ENCODE results near the gene DCTPP1. TPM values are rescaled to one million over a fixed set of nuclear protein-coding genes. Genes with fewer than 3 reads are reported as not detected.

Gene DCTPP1
- total and polyA plus RNA-seq, 9 of the 15 experiments (the other 6 are each of a cell fraction or from before 2014, with no cell fraction given) = 45.0 to 132 (median 80.6) TPM

DNA sequence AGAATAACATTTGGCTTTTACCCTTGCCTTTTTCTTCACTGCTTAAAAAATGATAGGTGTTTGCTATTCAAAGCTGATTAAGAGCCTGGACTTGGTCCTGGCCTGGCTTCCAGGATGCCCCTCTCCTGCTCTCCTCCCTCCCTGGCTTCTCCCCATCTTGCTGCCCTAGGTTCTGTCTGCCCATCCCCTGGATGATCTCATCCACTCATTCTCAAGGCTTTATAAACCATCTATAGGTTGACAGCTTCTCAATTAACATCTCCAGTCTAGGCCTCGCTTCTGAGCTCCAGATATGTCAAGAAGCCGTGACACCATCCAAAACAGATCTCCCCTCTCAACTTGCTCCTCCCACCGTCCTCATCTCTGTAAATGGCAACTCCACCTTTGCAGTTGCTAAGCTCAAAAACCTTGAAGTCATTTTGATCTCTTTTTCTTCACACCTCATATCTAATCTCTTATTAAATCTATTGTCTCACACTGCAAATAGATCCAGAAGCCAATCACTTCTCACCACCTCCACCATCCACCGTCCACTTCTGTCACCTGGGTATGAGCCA, 13.7 kb downstream of the DCTPP1 start:
- BruUV-seq (replicated peaks) = no TSS peak
- no peaks in the 10 kb centered on the region for H4K20me1 ChIP-seq (replicated peaks; ENCODE audit: control insufficient read depth, insufficient read depth, low read length)

DNA sequence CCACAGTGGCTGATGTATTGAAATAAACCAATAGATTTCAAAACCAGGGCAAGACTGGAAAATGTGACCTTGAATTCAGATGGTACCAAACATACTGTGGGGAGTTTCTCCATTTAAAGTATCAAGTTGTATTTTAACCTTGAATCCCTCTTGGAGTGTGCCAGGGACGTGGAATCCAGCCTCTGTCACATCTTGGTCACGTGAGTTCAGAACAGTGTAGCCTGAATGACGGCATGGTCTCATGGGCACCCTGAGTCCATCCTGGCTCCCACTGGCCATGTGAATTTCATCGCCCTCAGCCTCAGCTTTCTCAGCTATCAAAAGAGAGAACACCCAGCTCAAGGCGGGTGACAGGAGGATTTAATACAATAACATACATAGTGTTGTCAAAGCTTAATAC, 15.7 kb downstream of the DCTPP1 start:
- H3K4me2 ChIP-seq (ENCODE audit: insufficient read depth, low read length) = no peak overlapping the region
- no peaks in the 10 kb centered on the region for H4K20me1 ChIP-seq (replicated peaks; ENCODE audit: control insufficient read depth, insufficient read depth, low read length)
- no TSS peak for BruUV-seq (replicated peaks)
- 88% methylated on average over 5 of the region's 5 CpGs for WGBS (ENCODE audit: insufficient coverage, low coverage, missing lambda C conversion rate)
- peaks cover 31% of the 10 kb centered on the region for H3K79me2 ChIP-seq (ENCODE audit: control insufficient read depth, insufficient read depth, low read length)
- peaks cover 71% of the 10 kb centered on the region for H3K36me3 ChIP-seq (ENCODE audit: control insufficient read depth, insufficient read depth, low read length)
- H3K27ac ChIP-seq (ENCODE audit: extremely low read depth, low read depth, low read length) = 0 out of 3 replicates have a peak overlapping the region, but pooled peaks have one; percentile 16
- H3K9me3 ChIP-seq (replicated peaks; ENCODE audit: control insufficient read depth, insufficient read depth, low read depth, low read length) = no peaks in the 10 kb centered on the region
- intact Hi-C loops (cut with micrococcal nuclease) = no loop called here
- FAIRE-seq (no peak), ATAC-seq (no peak), DNase-seq (ENCODE audit: extremely low read depth in 1 of 4, low spot score in 3 of 4) (no peak)
- H2AFZ ChIP-seq (ENCODE audit: low read depth, low read length) = no peak overlapping the region
- in situ Hi-C loops (cut with MboI) = no loop called here
- ChIA-PET POLR2A (interaction anchor here (0.6 kb wide), 2 partner anchors 280 to 347 kb away, joined by 3 read pairs; no protein-coding TSS in a partner anchor), CTCF (ENCODE audit: low intra/inter-chr PET ratio) (no interaction called here)
- H3K9ac ChIP-seq (ENCODE audit: insufficient read depth in 1 of 2, low read depth in 2 of 2, low read length in 2 of 2) = no peak overlapping the region
- no peaks in the 10 kb centered on the region for H3K27me3 ChIP-seq (ENCODE audit: control insufficient read depth in 2 of 2, insufficient read depth in 2 of 2, low read length in 2 of 2)
- H3K4me3 ChIP-seq = no peak overlapping the region
- no peaks in the 10 kb centered on the region for H3K9me1 ChIP-seq (ENCODE audit: control insufficient read depth, insufficient read depth, low read length)
- H3K4me1 ChIP-seq (replicated peaks in 1 of 2; ENCODE audit: control insufficient read depth in 2 of 2, insufficient read depth in 2 of 2, low read length in 2 of 2) = peaks cover 3 to 6% of the 10 kb centered on the region in 2 experiments; a peak in 4 of 5 replicates
- TF ChIP-seq PTRF (tag; IDR thresholded peaks at IDR 0.05) (no peak), KLF13 (tag; IDR thresholded peaks at IDR 0.05; ENCODE audit: borderline replicate concordance, low read depth) (no peak), OTX1 (CRISPR knock-in tag; IDR thresholded peaks at IDR 0.05) (no peak), ZNF586 (CRISPR knock-in tag; conservative IDR thresholded peaks at IDR 0.05) (no peak), NR1H2 (CRISPR knock-in tag; IDR thresholded peaks at IDR 0.05) (no peak)
- TF ChIP-seq, protein P1, sequence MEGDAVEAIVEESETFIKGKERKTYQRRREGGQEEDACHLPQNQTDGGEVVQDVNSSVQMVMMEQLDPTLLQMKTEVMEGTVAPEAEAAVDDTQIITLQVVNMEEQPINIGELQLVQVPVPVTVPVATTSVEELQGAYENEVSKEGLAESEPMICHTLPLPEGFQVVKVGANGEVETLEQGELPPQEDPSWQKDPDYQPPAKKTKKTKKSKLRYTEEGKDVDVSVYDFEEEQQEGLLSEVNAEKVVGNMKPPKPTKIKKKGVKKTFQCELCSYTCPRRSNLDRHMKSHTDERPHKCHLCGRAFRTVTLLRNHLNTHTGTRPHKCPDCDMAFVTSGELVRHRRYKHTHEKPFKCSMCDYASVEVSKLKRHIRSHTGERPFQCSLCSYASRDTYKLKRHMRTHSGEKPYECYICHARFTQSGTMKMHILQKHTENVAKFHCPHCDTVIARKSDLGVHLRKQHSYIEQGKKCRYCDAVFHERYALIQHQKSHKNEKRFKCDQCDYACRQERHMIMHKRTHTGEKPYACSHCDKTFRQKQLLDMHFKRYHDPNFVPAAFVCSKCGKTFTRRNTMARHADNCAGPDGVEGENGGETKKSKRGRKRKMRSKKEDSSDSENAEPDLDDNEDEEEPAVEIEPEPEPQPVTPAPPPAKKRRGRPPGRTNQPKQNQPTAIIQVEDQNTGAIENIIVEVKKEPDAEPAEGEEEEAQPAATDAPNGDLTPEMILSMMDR (IDR thresholded peaks at IDR 0.05 in 2 of 3, conservative IDR thresholded peaks at IDR 0.05 in 1 of 3; ENCODE audit: insufficient read depth in 2 of 3, low read depth in 1 of 3, low read length in 3 of 3) = no peak

More for the DNA sequence above, 13.7 kb downstream of the DCTPP1 start:
- in situ Hi-C loops (cut with MboI) (no loop called here), intact Hi-C loops (cut with micrococcal nuclease) (no loop called here)
- Histone ChIP-seq H3K27ac (ENCODE audit: extremely low read depth, low read depth, low read length) (no peak overlapping the region), H2AFZ (ENCODE audit: low read depth, low read length) (no peak overlapping the region), H3K79me2 (ENCODE audit: control insufficient read depth, insufficient read depth, low read length) (peaks cover 25% of the 10 kb centered on the region; the same call in 2 of the 3 replicates), H3K9me3 (replicated peaks; ENCODE audit: control insufficient read depth, insufficient read depth, low read depth, low read length) (no peaks in the 10 kb centered on the region), H3K27me3 (ENCODE audit: control insufficient read depth in 2 of 2, insufficient read depth in 2 of 2, low read length in 2 of 2) (no peaks in the 10 kb centered on the region), H3K4me3 (no peak overlapping the region), H3K4me1 (replicated peaks in 1 of 2; ENCODE audit: control insufficient read depth in 2 of 2, insufficient read depth in 2 of 2, low read length in 2 of 2) (no peaks in the 10 kb centered on the region), H3K9me1 (ENCODE audit: control insufficient read depth, insufficient read depth, low read length) (no peaks in the 10 kb centered on the region), H3K4me2 (ENCODE audit: insufficient read depth, low read length) (no peak overlapping the region), H3K36me3 (ENCODE audit: control insufficient read depth, insufficient read depth, low read length) (peaks cover 75% of the 10 kb centered on the region), H3K9ac (ENCODE audit: insufficient read depth in 1 of 2, low read depth in 2 of 2, low read length in 2 of 2) (no peak overlapping the region)
- WGBS (ENCODE audit: insufficient coverage, low coverage, missing lambda C conversion rate) = 72% methylated on average over 4 of the region's 4 CpGs
- ChIA-PET CTCF (ENCODE audit: low intra/inter-chr PET ratio) (no interaction called here), POLR2A (interaction anchor here (1.1 to 1.2 kb wide), 2 partner anchors 156 to 225 kb away, joined by 3 read pairs; no protein-coding TSS in a partner anchor)
- TF ChIP-seq ZNF224 (CRISPR knock-in tag; IDR thresholded peaks at IDR 0.05) (no peak), POLR2A (conservative IDR thresholded peaks at IDR 0.05) (peak; percentile 31; the same call in 1 of the 2 replicates)
- ATAC-seq = no peak
- DNase-seq (ENCODE audit: extremely low read depth in 1 of 4, low spot score in 3 of 4) = no peak
- peak; percentile 40 for FAIRE-seq

Measured in K562 (cell line).